Sigmoid colon (tissue), 4 donors: ENCODE results near the gene GPR26.
"Not testable (repeated sequence)": the region's sequence is repeated elsewhere in the genome, so short reads cannot be mapped to it uniquely, and the experiment has no call there.

Source experiments
- CTCF ChIP-seq, 4 experiments: fragments of 450-650 bp in 3 of 4; fragments of 200-600 bp in 1 of 4; IDR thresholded peaks; one replicate each; pipeline ENCODE4 v1.5.1; 2016 to 2019; ENCODE audit warnings: antibody characterized with exemption in 4 of 4, mild to moderate bottlenecking in 3 of 4, moderate library complexity in 2 of 4
- EP300 ChIP-seq, 4 donors: sonication (generic); formaldehyde crosslinking; IDR thresholded peaks; one replicate each; pipeline ENCODE4 v1.6.1; 2017; ENCODE audit warnings: antibody characterized with exemption in 4 of 4
- POLR2A ChIP-seq, 2 donors: fragments of 450-650 bp; IDR thresholded peaks; one replicate each; pipeline ENCODE4 v1.6.1; 2016; ENCODE audit warnings: antibody characterized with exemption in 2 of 2, mild to moderate bottlenecking in 2 of 2, moderate library complexity in 2 of 2

DNA sequence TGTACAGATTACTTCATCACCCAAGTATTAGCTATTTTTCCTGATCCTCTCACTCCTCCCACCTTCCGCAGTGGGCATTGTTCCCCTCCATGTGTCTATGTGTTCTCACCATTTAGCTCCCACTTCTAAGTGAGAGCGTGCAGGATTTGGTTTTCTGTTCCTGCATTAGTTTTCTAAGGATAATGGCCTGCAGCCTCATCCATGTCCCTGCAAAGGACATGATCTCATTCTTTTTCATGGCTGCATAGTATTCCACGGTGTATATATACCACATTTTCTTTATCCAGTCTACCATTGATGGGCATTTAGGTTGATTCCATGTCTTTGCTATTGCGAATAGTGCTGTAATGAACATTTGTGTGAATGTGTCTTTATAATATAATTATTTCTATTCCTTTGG lies 70.8 kb downstream of the GPR26 start:
- not testable (repeated sequence) for TF ChIP-seq CTCF, POLR2A, EP300 (IDR thresholded peaks at IDR 0.05)
